ENCODE results near the gene P4HB. TPM values are rescaled to one million over a fixed set of nuclear protein-coding genes. Genes with fewer than 3 reads are reported as not detected.

P4HB gene
- total and polyA plus RNA-seq, 2 of the 4 experiments (the other 2 are of a cell fraction): 599 to 932 TPM

- H3K4me2 ChIP-seq (ENCODE audit: low read depth, low read length): no peak overlapping the region
- no peak overlapping the region for H2BK20ac ChIP-seq (ENCODE audit: low read depth, low read length)
- BruUV-seq (replicated peaks): no TSS peak
- H2AK9ac ChIP-seq (replicated peaks; ENCODE audit: low read depth, low read length, poor library complexity): no peak overlapping the region
- no peaks in the 10 kb centered on the region for H3K36me3 ChIP-seq (ENCODE audit: control insufficient read depth, insufficient read depth, low read length)
- H4K91ac ChIP-seq (ENCODE audit: insufficient read depth, low read depth, low read length): no peak overlapping the region
- H2AK5ac ChIP-seq (ENCODE audit: low read depth, low read length): no peak overlapping the region
- no peak overlapping the region for H2BK5ac ChIP-seq (ENCODE audit: low read depth, low read length, poor library complexity, severe bottlenecking)
- CTCF ChIA-PET: no interaction called here
- no peak overlapping the region for H3K9ac ChIP-seq (ENCODE audit: low read depth, low read length)
- H2AFZ ChIP-seq (replicated peaks; ENCODE audit: low read length, poor library complexity): no peak overlapping the region
- H3K18ac ChIP-seq (ENCODE audit: low read depth, low read length): no peak overlapping the region
- no peak overlapping the region for H2BK120ac ChIP-seq (ENCODE audit: low read depth, low read length)
- H3K27me3 ChIP-seq (ENCODE audit: control insufficient read depth, insufficient read depth, low read length): peaks cover 78% of the 10 kb centered on the region
- no peak overlapping the region for H2BK15ac ChIP-seq (ENCODE audit: low read depth, low read length)
- dilution Hi-C loops (cut with HindIII; ENCODE audit: low sequenced_read_pairs, unreplicated experiment): no loop called here
- H3K4me3 ChIP-seq (ENCODE audit: insufficient read depth, low read depth, low read length): no peak overlapping the region
- intact Hi-C loops (cut with micrococcal nuclease): no loop called here
- no peak for DNase-seq
- 12% methylated on average over 8 of the region's 23 CpGs; no CpG with 5 or more reads in 1 of the 2 experiments for WGBS, 2 experiments (ENCODE audit: extremely low coverage in 2 of 2, insufficient read length in 1 of 2)
- no peak overlapping the region for H3K23ac ChIP-seq (ENCODE audit: low read depth, low read length)
- H3K79me1 ChIP-seq (ENCODE audit: low read depth in 1 of 2, low read length in 2 of 2): no peaks in the 10 kb centered on the region
- POLR2A ChIA-PET (ENCODE audit: unreplicated experiment): no interaction called here
- no peaks in the 10 kb centered on the region for H3K4me1 ChIP-seq (ENCODE audit: control insufficient read depth, insufficient read depth, low read length)
- TF ChIP-seq MXI1 (IDR thresholded peaks at IDR 0.05; ENCODE audit: borderline replicate concordance, low read depth, low read length): no peak
- TF ChIP-seq POLR2A (IDR thresholded peaks at IDR 0.05; ENCODE audit: low read depth, low read length): no peak
- no peak for TF ChIP-seq RAD21 (IDR thresholded peaks at IDR 0.05; ENCODE audit: low read length)
- TF ChIP-seq MAFK (IDR thresholded peaks at IDR 0.05; ENCODE audit: low read depth, low read length): no peak
- TF ChIP-seq FOS (IDR thresholded peaks at IDR 0.05; ENCODE audit: low read depth, low read length): no peak
- no peak for TF ChIP-seq CTCF (conservative IDR thresholded peaks at IDR 0.05; ENCODE audit: low read depth, low read length)
- no peak for TF ChIP-seq CEBPB (IDR thresholded peaks at IDR 0.05; ENCODE audit: low read depth, low read length)
- no peak for TF ChIP-seq ELK1 (IDR thresholded peaks at IDR 0.05; ENCODE audit: borderline replicate concordance, low read depth, low read length)
- TF ChIP-seq NFE2L2 (IDR thresholded peaks at IDR 0.05; ENCODE audit: low read depth, low read length): no peak
- no peak; the same call in 1 of the 2 replicates for ATAC-seq (ENCODE audit: low read depth)
- no peak overlapping the region for H4K8ac ChIP-seq (ENCODE audit: low read depth in 2 of 2, low read length in 2 of 2)
- no peak overlapping the region for H3K14ac ChIP-seq (replicated peaks; ENCODE audit: low read depth, low read length)
- H4K20me1 ChIP-seq (ENCODE audit: insufficient read depth, low read length): no peaks in the 10 kb centered on the region
- H3K56ac ChIP-seq (ENCODE audit: extremely low read depth, insufficient read depth, low read length): no peak overlapping the region
- in situ Hi-C loops (cut with MboI; ENCODE audit: low sequenced_read_pairs): no loop called here
- peaks cover 3% of the 10 kb centered on the region; the same call in 1 of the 2 replicates for H3K9me3 ChIP-seq (ENCODE audit: control insufficient read depth, insufficient read depth, low read length)
- H3K4ac ChIP-seq (ENCODE audit: low read depth, low read length): no peak overlapping the region
- no peak overlapping the region for H4K5ac ChIP-seq (ENCODE audit: low read depth, low read length)
- H3K9me1 ChIP-seq (ENCODE audit: insufficient read depth, low read length): no peaks in the 10 kb centered on the region
- no peak overlapping the region for H3K27ac ChIP-seq (ENCODE audit: insufficient read depth, low read length)
Observed at GRCh38 chr17:81806461-81807209, 53.7 kb downstream of the P4HB start.
